ENCODE measurements around the gene GPR18.

GRCh38 chr13:99297331-99297730 lies 39.2 kb upstream of the GPR18 start:
- TF ChIP-seq CTCF (IDR thresholded peaks at IDR 0.05) (no peak), POLR2A (IDR thresholded peaks at IDR 0.05) (no peak)

Data from adrenal gland (tissue), 5 donors.